GM12878 (cell line): ENCODE data around the gene RAB3GAP1. TPM values are rescaled to one million over a fixed set of nuclear protein-coding genes. Genes with fewer than 3 reads are reported as not detected.

Experiments
- ATAC-seq: fragments of 200-7000 bp; cut with Tn5 transposase; 3 replicates; pipeline ENCODE4 v1.9.1; 2020; ENCODE audit warnings: mild to moderate bottlenecking, moderate library complexity
- BruUV-seq: library from RNA; stranded (reverse); fragments of 400-500 nt; replicated peaks from 2 replicates; lab custom pipeline; 2021; lab: Mats Ljungman, UMichigan
- CTCF ChIA-PET: fragments of 300-600 bp; sonication (Branson Sonifier 250); formaldehyde crosslinking; extraction: SDS; loops from one replicate; lab custom pipeline; 2021; ENCODE audit warnings: inconsistent platforms; lab: Yijun Ruan, JAX
- POLR2A ChIA-PET: fragments of 350-600 bp; formaldehyde crosslinking; extraction: SDS; loops from one replicate; lab custom pipeline; 2021; ENCODE audit warnings: inconsistent platforms; lab: Charles Lee
- RAD21 ChIA-PET: fragments of 300-600 bp; sonication (Branson Sonifier 250); formaldehyde crosslinking; loops from one replicate; lab custom pipeline; 2023; ENCODE audit warnings: antibody characterized with exemption; ENCODE audit not compliant: unreplicated experiment; lab: Charles Lee
- SMC1A ChIA-PET: fragments of 300-600 bp; sonication (Branson Sonifier 250); formaldehyde crosslinking; loops from one replicate; lab custom pipeline; 2023; ENCODE audit not compliant: unreplicated experiment, uncharacterized antibody; lab: Charles Lee
- DNase-seq: peaks from one replicate; pipeline ENCODE4 v3.0.0-alpha.2; 2011; ENCODE audit warnings: low read depth, low spot score
- FAIRE-seq: peaks from 3 replicates; lab custom pipeline; 2011; peaks lifted over from hg19 to GRCh38; lab: Jason Lieb, UNC
- H2AFZ ChIP-seq: 2 replicates; pipeline ENCODE4 v1.6.0; 2011; ENCODE audit warnings: low read depth, low read length, control low read depth; ENCODE audit not compliant: control insufficient read depth
- H3K27ac ChIP-seq: 2 replicates; pipeline ENCODE4 v1.5.1; 2011; ENCODE audit warnings: control low read depth; ENCODE audit not compliant: control insufficient read depth, insufficient read depth
- H3K27me3 ChIP-seq, 2 experiments: replicated peaks in 1 of 2; 2 replicates each; pipeline versions ENCODE4 v1.6.0 to v1.6.1; 2011; ENCODE audit warnings: low read length in 1 of 2; ENCODE audit not compliant: control insufficient read depth in 2 of 2, insufficient read depth in 2 of 2
- H3K36me3 ChIP-seq, 2 experiments: 2 replicates each; pipeline ENCODE4 v1.5.1; 2011; ENCODE audit warnings: low read length in 1 of 2; ENCODE audit not compliant: control insufficient read depth in 2 of 2, insufficient read depth in 2 of 2
- H3K4me1 ChIP-seq: 2 replicates; pipeline ENCODE4 v1.6.1; 2011; ENCODE audit warnings: mild to moderate bottlenecking, low read length, moderate library complexity, mixed read lengths; ENCODE audit not compliant: control insufficient read depth, insufficient read depth
- H3K4me2 ChIP-seq: 2 replicates; pipeline ENCODE4 v1.6.0; 2011; ENCODE audit warnings: control low read depth; ENCODE audit not compliant: control insufficient read depth, insufficient read depth
- H3K4me3 ChIP-seq: fragments of 200-600 bp; sonication (generic); 2 replicates; pipeline ENCODE4 v1.5.1; 2016
- H3K79me2 ChIP-seq: 2 replicates; pipeline ENCODE4 v1.6.0; 2011; ENCODE audit warnings: low read length; ENCODE audit not compliant: control insufficient read depth, insufficient read depth
- H3K9ac ChIP-seq: 2 replicates; pipeline ENCODE4 v1.8.0; 2011; ENCODE audit warnings: low read length, control low read depth, mixed read lengths; ENCODE audit not compliant: control insufficient read depth, insufficient read depth
- H3K9me3 ChIP-seq: replicated peaks from 3 replicates; pipeline ENCODE4 v1.5.1; 2011; ENCODE audit warnings: mild to moderate bottlenecking, low read length; ENCODE audit not compliant: control insufficient read depth, insufficient read depth
- H4K20me1 ChIP-seq: 2 replicates; pipeline ENCODE4 v1.6.0; 2011; ENCODE audit not compliant: control insufficient read depth, insufficient read depth
- BACH1 ChIP-seq: fragments of 450-650 bp; IDR thresholded peaks from 2 replicates; pipeline ENCODE4 v1.6.1; 2017; ENCODE audit warnings: mild to moderate bottlenecking, borderline replicate concordance
- CHD1 ChIP-seq: IDR thresholded peaks from 2 replicates; pipeline ENCODE4 v1.6.1; 2012; ENCODE audit warnings: low read depth, low read length, improper control_type of control experiment
- CREB1 ChIP-seq: IDR thresholded peaks from 2 replicates; pipeline ENCODE4 v1.6.1; 2012; ENCODE audit warnings: low read depth, mild to moderate bottlenecking, inconsistent platforms
- DPF2 ChIP-seq: fragments of 450-650 bp; IDR thresholded peaks from 2 replicates; pipeline ENCODE4 v1.6.1; 2017; ENCODE audit warnings: mild to moderate bottlenecking
- E2F4 ChIP-seq: IDR thresholded peaks from 2 replicates; pipeline ENCODE4 v1.6.1; 2012; ENCODE audit warnings: low read depth, low read length, improper control_type of control experiment
- ESRRA ChIP-seq: IDR thresholded peaks from 2 replicates; pipeline ENCODE4 v1.6.1; 2012; ENCODE audit warnings: mild to moderate bottlenecking, low read length, improper control_type of control experiment
- ETV6 ChIP-seq, 2 experiments: fragments of 450-650 bp in 1 of 2; IDR thresholded peaks in 1 of 2; conservative IDR thresholded peaks in 1 of 2; 2 replicates each; pipeline ENCODE4 v1.6.1; 2014; ENCODE audit warnings: antibody characterized with exemption in 1 of 2, borderline replicate concordance in 1 of 2, low read depth in 1 of 2, mild to moderate bottlenecking in 1 of 2, moderate library complexity in 1 of 2
- FOS ChIP-seq: IDR thresholded peaks from 3 replicates; pipeline ENCODE4 v1.6.1; 2011; ENCODE audit warnings: borderline replicate concordance; ENCODE audit not compliant: insufficient read length; ENCODE audit errors: extremely low read depth
- IRF5 ChIP-seq: fragments of 450-650 bp; IDR thresholded peaks from 2 replicates; pipeline ENCODE4 v1.6.1; 2017; ENCODE audit warnings: borderline replicate concordance
- MYB ChIP-seq: fragments of 150-350 bp; IDR thresholded peaks from 2 replicates; pipeline ENCODE4 v1.6.1; 2014; ENCODE audit warnings: mild to moderate bottlenecking, low read depth, low read length, borderline replicate concordance
- NFYB ChIP-seq: IDR thresholded peaks from 2 replicates; pipeline ENCODE4 v1.6.1; 2011; ENCODE audit warnings: low read depth, mild to moderate bottlenecking, low read length, improper control_type of control experiment, moderate library complexity; ENCODE audit not compliant: insufficient read depth
- NKRF ChIP-seq: fragments of 450-650 bp; conservative IDR thresholded peaks from 2 replicates; pipeline ENCODE4 v1.6.1; 2017; ENCODE audit warnings: mild to moderate bottlenecking, moderate library complexity
- NR2F1 ChIP-seq: fragments of 450-650 bp; conservative IDR thresholded peaks from 2 replicates; pipeline ENCODE4 v1.6.1; 2017; ENCODE audit warnings: mild to moderate bottlenecking
- POLR2AphosphoS5 ChIP-seq: IDR thresholded peaks from 2 replicates; pipeline ENCODE4 v1.6.1; 2011; ENCODE audit warnings: mild to moderate bottlenecking, low read length, inconsistent platforms
- RAD21 ChIP-seq: IDR thresholded peaks from 2 replicates; pipeline ENCODE4 v1.6.1; 2011; ENCODE audit warnings: mild to moderate bottlenecking, low read depth, low read length, moderate library complexity; ENCODE audit not compliant: insufficient read depth
- SMAD5 ChIP-seq: IDR thresholded peaks from 2 replicates; pipeline ENCODE4 v1.6.1; 2016; ENCODE audit warnings: antibody characterized with exemption, low read depth
- SMARCA5 ChIP-seq: fragments of 450-650 bp; IDR thresholded peaks from 2 replicates; pipeline ENCODE4 v1.6.1; 2017; ENCODE audit warnings: mild to moderate bottlenecking
- WRNIP1 ChIP-seq: IDR thresholded peaks from 2 replicates; pipeline ENCODE4 v1.6.1; 2011; ENCODE audit warnings: low read depth, low read length, improper control_type of control experiment, borderline replicate concordance
- ZNF24 ChIP-seq: fragments of 450-650 bp; IDR thresholded peaks from 2 replicates; pipeline ENCODE4 v1.6.1; 2017; ENCODE audit warnings: antibody characterized with exemption, mild to moderate bottlenecking
- ZNF384 ChIP-seq: IDR thresholded peaks from 2 replicates; pipeline ENCODE4 v1.6.1; 2012; ENCODE audit warnings: low read depth, mild to moderate bottlenecking, low read length, improper control_type of control experiment, borderline replicate concordance
- whole genome bisulfite sequencing: methylation state at CpG from one replicate; pipeline ENCODE4 v1.1.6; 2016; ENCODE audit warnings: low lambda C conversion rate; ENCODE audit not compliant: insufficient replicate concordance, insufficient coverage; ENCODE audit errors: missing lambda C conversion rate; 5-methylcytosine and 5-hydroxymethylcytosine counted together
- in situ Hi-C: fragments of 300-500 bp; cut with MboI; formaldehyde crosslinking; loops from 9 replicates; pipeline ENCODE4 v1.14.3; 2018; ENCODE audit warnings: mixed read lengths
- intact Hi-C: fragments of 100-400 bp; cut with micrococcal nuclease; formaldehyde crosslinking; loops from one replicate; pipeline ENCODE4 v1.14.2; 2022; ENCODE audit not compliant: unreplicated experiment
- polyA plus RNA-seq, 11 experiments: library from polyadenylated mRNA; depleted of rRNA in 4 of 11; unstranded in 6 of 11; stranded (reverse) in 5 of 11; fragments of >200 nt; fragmentation: Nextera tagmentation in 4 of 11; fragmentation: Illumina TruSeq in 1 of 11; extraction: Ambion mirVana in 4 of 11; extraction: Trizol in 1 of 11; gene quantifications; 1 replicate in 1 of 11; 2 replicates in 10 of 11; pipeline versions ENCODE4 v1.2.1 to v1.2.3, GENCODE V29; 2011 to 2016; ENCODE audit warnings: inconsistent platforms in 2 of 11, missing spikeins in 2 of 11, low read depth in 1 of 11
- total RNA-seq, 4 experiments: library from RNA; depleted of rRNA in 3 of 4; stranded (reverse); fragments of >200 nt in 3 of 4; fragmentation: Illumina TruSeq in 1 of 4; extraction: Trizol in 1 of 4; gene quantifications; 2 replicates each; pipeline versions ENCODE4 v1.2.1 to v1.2.3, GENCODE V29; 2013 to 2021

RAB3GAP1 gene
- total and polyA plus RNA-seq, 10 of the 15 experiments (the other 5 are each of a cell fraction or from before 2014, with no cell fraction given): 13.7 to 36.9 (median 21.0) TPM

- POLR2A ChIA-PET: no interaction called here
- no TSS peak for BruUV-seq
- Histone ChIP-seq H4K20me1 (no peaks in the 10 kb centered on the region), H3K4me3 (no peak overlapping the region), H3K27me3 (no peaks in the 10 kb centered on the region), H3K4me2 (no peak overlapping the region), H3K9me3 (no peaks in the 10 kb centered on the region), H3K4me1 (peaks cover 14% of the 10 kb centered on the region), H2AFZ (no peak overlapping the region), H3K9ac (no peak overlapping the region), H3K27ac (no peak overlapping the region), H3K79me2 (no peaks in the 10 kb centered on the region), H3K36me3 (peaks cover 2 to 7% of the 10 kb centered on the region in 2 experiments; a peak in 3 of 4 replicates)
- in situ Hi-C loops: no loop called here
- WGBS: 97% methylated on average over 2 of the region's 2 CpGs
- SMC1A ChIA-PET: no interaction called here
- RAD21 ChIA-PET: no interaction called here
- no peak for TF ChIP-seq ZNF384
- no peak for TF ChIP-seq WRNIP1
- TF ChIP-seq E2F4: no peak
- no peak for TF ChIP-seq NR2F1
- TF ChIP-seq RAD21: no peak
- no peak for TF ChIP-seq SMAD5
- TF ChIP-seq ESRRA: no peak
- no peak for TF ChIP-seq SMARCA5
- no peak for TF ChIP-seq POLR2AphosphoS5
- TF ChIP-seq ETV6 (conservative IDR thresholded peaks at IDR 0.05 in 1 of 2, IDR thresholded peaks at IDR 0.05 in 1 of 2; ENCODE audit: borderline replicate concordance in 1 of 2, low read depth in 1 of 2): no peak
- TF ChIP-seq DPF2: no peak
- no peak for TF ChIP-seq CHD1
- TF ChIP-seq MYB: no peak
- no peak for TF ChIP-seq IRF5
- TF ChIP-seq FOS: no peak
- no peak for TF ChIP-seq CREB1
- TF ChIP-seq NFYB: no peak
- TF ChIP-seq BACH1: no peak
- TF ChIP-seq ZNF24: no peak
- TF ChIP-seq NKRF: no peak
- intact Hi-C loops: loop anchor here (10.0 kb wide), 2 partner anchors 154 to 556 kb away; no protein-coding TSS in a partner anchor
- FAIRE-seq (no peak), ATAC-seq (no peak), DNase-seq (no peak)
- CTCF ChIA-PET: no interaction called here
Observed at GRCh38 chr2:135159191-135159590, 107.1 kb downstream of the RAB3GAP1 start.
